HCT116 (cell line): ENCODE data around the gene SMTN. TPM values are rescaled to one million over a fixed set of nuclear protein-coding genes. Genes with fewer than 3 reads are reported as not detected.

Experiments
- ATAC-seq: fragments of 200-7000 bp; cut with Tn5 transposase; 2 replicates; pipeline ENCODE4 v1.9.1; 2020; ENCODE audit warnings: mild to moderate bottlenecking, moderate library complexity
- BruUV-seq: library from RNA; stranded (reverse); fragments of 400-500 nt; replicated peaks from 2 replicates; lab custom pipeline; 2021; lab: Mats Ljungman, UMichigan
- CTCF ChIA-PET: fragments of 300-600 bp; sonication (Branson Sonifier 250); formaldehyde crosslinking; loops from one replicate; lab custom pipeline; 2021; ENCODE audit warnings: antibody characterized with exemption; lab: Charles Lee
- POLR2A ChIA-PET: fragments of 300-600, 350-600 bp; sonication (Branson Sonifier 250); formaldehyde crosslinking; loops from one replicate; lab custom pipeline; 2021; ENCODE audit warnings: antibody characterized with exemption; lab: Charles Lee
- RAD21 ChIA-PET, 2 experiments: fragments of 300-600 bp; sonication (Branson Sonifier 250); formaldehyde crosslinking; loops; one replicate each; lab custom pipeline; 2023; ENCODE audit warnings: low total read pairs in 2 of 2; ENCODE audit not compliant: uncharacterized antibody in 2 of 2, unreplicated experiment in 2 of 2, low non-redundant PET in 1 of 2; lab: Charles Lee
- DNase-seq: peaks from one replicate; pipeline ENCODE4 v3.0.0-alpha.2; 2010; ENCODE audit warnings: low read depth, low spot score
- H2AFZ ChIP-seq: fragments of 200-600 bp; shearing (Covaris generic), sonication (generic); 2 replicates; pipeline ENCODE4 v1.6.1; 2017; ENCODE audit warnings: low read depth, mixed run types, mixed read lengths, antibody characterized with exemption, low read length; ENCODE audit not compliant: poor library complexity, severe bottlenecking
- H3K27ac ChIP-seq: 2 replicates; pipeline ENCODE4 v1.5.1; 2012; ENCODE audit warnings: low read depth, low read length
- H3K27me3 ChIP-seq: fragments of 200-600 bp; sonication (generic); 2 replicates; pipeline ENCODE4 v1.6.1; 2016; ENCODE audit warnings: mixed run types, low read length, mixed read lengths; ENCODE audit not compliant: insufficient read depth
- H3K36me3 ChIP-seq, 2 experiments: fragments of 200-500 bp in 1 of 2; fragments of 200-600 bp in 1 of 2; sonication (Bioruptor generic) in 1 of 2; sonication (generic) in 1 of 2; 2 replicates each; pipeline versions ENCODE4 v1.5.1 to v1.6.1; 2014 to 2016; ENCODE audit warnings: low read length in 2 of 2, inconsistent platforms in 1 of 2, mixed read lengths in 1 of 2, mixed run types in 1 of 2; ENCODE audit not compliant: insufficient read depth in 2 of 2, control insufficient read depth in 1 of 2
- H3K4me1 ChIP-seq, 2 experiments: fragments of 200-600 bp in 1 of 2; sonication (generic) in 1 of 2; 2 replicates each; pipeline versions ENCODE4 v1.5.1 to v1.6.1; 2012 to 2017; ENCODE audit warnings: low read length in 2 of 2, inconsistent platforms in 1 of 2, mild to moderate bottlenecking in 1 of 2, mixed read lengths in 1 of 2, mixed run types in 1 of 2, moderate library complexity in 1 of 2; ENCODE audit not compliant: insufficient read depth in 2 of 2, control insufficient read depth in 1 of 2
- H3K4me2 ChIP-seq: fragments of 200-600 bp; sonication (generic); 2 replicates; pipeline ENCODE4 v1.6.1; 2017; ENCODE audit warnings: mixed run types, low read length, mixed read lengths
- H3K4me3 ChIP-seq, 2 experiments: fragments of 200-600 bp in 1 of 2; sonication (generic) in 1 of 2; replicated peaks in 1 of 2; 2 replicates each; pipeline ENCODE4 v1.5.1; 2011 to 2016; ENCODE audit warnings: low read length in 2 of 2, control low read depth in 1 of 2, low read depth in 1 of 2, mild to moderate bottlenecking in 1 of 2, mixed read lengths in 1 of 2, mixed run types in 1 of 2
- H3K79me2 ChIP-seq: fragments of 200-600 bp; sonication (generic); 2 replicates; pipeline ENCODE4 v1.6.1; 2017; ENCODE audit warnings: mild to moderate bottlenecking, mixed run types, low read length, moderate library complexity, mixed read lengths; ENCODE audit not compliant: insufficient read depth
- H3K9ac ChIP-seq: fragments of 200-600 bp; sonication (generic); 2 replicates; pipeline ENCODE4 v1.6.1; 2016; ENCODE audit warnings: low read length, mixed read lengths
- H3K9me2 ChIP-seq: fragments of 200-600 bp; sonication (generic), shearing (Covaris generic); 2 replicates; pipeline ENCODE4 v1.6.1; 2017; ENCODE audit warnings: mixed run types, mild to moderate bottlenecking, moderate library complexity; ENCODE audit not compliant: insufficient read depth
- H3K9me3 ChIP-seq, 2 experiments: fragments of 200-500 bp in 1 of 2; fragments of 200-600 bp in 1 of 2; sonication (Bioruptor generic) in 1 of 2; sonication (generic) in 1 of 2; 2 replicates each; pipeline ENCODE4 v1.6.1; 2014 to 2017; ENCODE audit warnings: low read length in 2 of 2, mixed read lengths in 2 of 2, inconsistent platforms in 1 of 2, low read depth in 1 of 2, mild to moderate bottlenecking in 1 of 2, mixed run types in 1 of 2, moderate library complexity in 1 of 2; ENCODE audit not compliant: control insufficient read depth in 1 of 2, insufficient read depth in 1 of 2
- H4K20me1 ChIP-seq: fragments of 200-600 bp; sonication (generic), shearing (Covaris generic); 2 replicates; pipeline ENCODE4 v1.6.1; 2017; ENCODE audit warnings: mixed run types, mild to moderate bottlenecking, moderate library complexity; ENCODE audit not compliant: insufficient read depth
- CBX3 ChIP-seq: IDR thresholded peaks from 2 replicates; pipeline ENCODE4 v1.6.1; 2012; ENCODE audit warnings: low read depth
- CEBPB ChIP-seq: IDR thresholded peaks from 2 replicates; pipeline ENCODE4 v1.6.1; 2012; ENCODE audit warnings: low read depth
- EGR1 ChIP-seq: IDR thresholded peaks from 2 replicates; pipeline ENCODE4 v1.6.1; 2012; ENCODE audit warnings: low read depth
- ELF1 ChIP-seq: IDR thresholded peaks from 2 replicates; pipeline ENCODE4 v1.6.1; 2012; ENCODE audit warnings: low read depth, borderline replicate concordance
- EZH2phosphoT487 ChIP-seq: fragments of 200-600 bp; IDR thresholded peaks from 2 replicates; pipeline ENCODE4 v1.6.1; 2018; ENCODE audit warnings: antibody characterized with exemption, borderline replicate concordance
- FOSL1 ChIP-seq: IDR thresholded peaks from 2 replicates; pipeline ENCODE4 v1.6.1; 2012; ENCODE audit warnings: low read depth
- JUND ChIP-seq: IDR thresholded peaks from 2 replicates; pipeline ENCODE4 v1.6.1; 2012
- POLR2A ChIP-seq: IDR thresholded peaks from 2 replicates; pipeline ENCODE4 v1.7.0; 2011; ENCODE audit warnings: borderline replicate concordance; ENCODE audit not compliant: insufficient read depth, insufficient read length; ENCODE audit errors: extremely low read depth
- POLR2AphosphoS5 ChIP-seq: IDR thresholded peaks from 2 replicates; pipeline ENCODE4 v1.6.1; 2011; ENCODE audit warnings: mild to moderate bottlenecking, low read depth, low read length, moderate library complexity
- RAD21 ChIP-seq: IDR thresholded peaks from 2 replicates; pipeline ENCODE4 v1.6.1; 2012; ENCODE audit warnings: low read depth, mild to moderate bottlenecking
- REST ChIP-seq: IDR thresholded peaks from 2 replicates; pipeline ENCODE4 v1.6.1; 2012; ENCODE audit warnings: low read depth
- SIN3A ChIP-seq: IDR thresholded peaks from 2 replicates; pipeline ENCODE4 v1.6.1; 2012; ENCODE audit warnings: low read depth
- SP1 ChIP-seq: IDR thresholded peaks from 2 replicates; pipeline ENCODE4 v1.6.1; 2012; ENCODE audit warnings: low read depth
- TCF7L2 ChIP-seq: IDR thresholded peaks from 2 replicates; pipeline ENCODE4 v1.7.0; 2011; ENCODE audit warnings: borderline replicate concordance, inconsistent platforms; ENCODE audit not compliant: insufficient read depth, insufficient read length; ENCODE audit errors: extremely low read depth
- YY1 ChIP-seq: IDR thresholded peaks from 2 replicates; pipeline ENCODE4 v1.6.1; 2011; ENCODE audit warnings: low read length, low read depth, moderate library complexity, mild to moderate bottlenecking; ENCODE audit not compliant: insufficient replicate concordance; ENCODE audit errors: extremely low read depth
- ZFX ChIP-seq: fragments of 450-650 bp; IDR thresholded peaks from 2 replicates; pipeline ENCODE4 v1.6.1; 2017
- intact Hi-C: fragments of 100-400 bp; cut with micrococcal nuclease; formaldehyde crosslinking; loops from 2 replicates; pipeline ENCODE4 v1.10.0; 2022
- total RNA-seq: library from RNA; stranded (reverse); gene quantifications from one replicate; pipeline ENCODE4 v1.2.1, GENCODE V29; 2021; ENCODE audit not compliant: unreplicated experiment
- TF ChIP-seq, protein P1 (sequence below): IDR thresholded peaks from 2 replicates; pipeline ENCODE4 v1.6.1; 2012

The SMTN gene
- total RNA-seq, 1 experiment from 2014 or later = 148 TPM

DNA sequence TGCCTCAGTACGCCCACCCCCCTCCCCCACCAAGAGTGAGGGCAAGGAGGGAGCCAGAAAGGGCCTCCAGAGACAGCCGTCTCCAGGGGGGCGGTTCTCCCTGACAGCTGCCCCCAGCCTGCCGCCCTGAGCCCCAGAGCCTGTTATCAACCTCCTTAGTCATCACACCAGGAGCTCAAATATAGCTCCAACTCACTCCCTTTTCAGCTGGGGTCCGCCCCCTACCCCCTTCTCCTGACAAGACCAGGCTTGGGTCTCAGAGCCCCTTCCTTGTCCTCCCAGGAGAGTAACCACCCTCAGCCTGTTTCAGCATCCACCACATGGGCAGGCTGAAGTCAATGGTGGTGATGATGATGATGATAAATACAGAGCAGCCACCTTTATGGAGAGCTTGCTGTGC lies 39.1 kb downstream of the SMTN start:
- no peaks in the 10 kb centered on the region for H3K79me2 ChIP-seq
- intact Hi-C loops = no loop called here
- ATAC-seq (no peak), DNase-seq (no peak)
- H3K9me2 ChIP-seq = no peaks in the 10 kb centered on the region
- H2AFZ ChIP-seq = no peak overlapping the region
- H3K9me3 ChIP-seq = no peaks in the 10 kb centered on the region
- no TSS peak for BruUV-seq
- H3K4me3 ChIP-seq = no peak overlapping the region
- no peaks in the 10 kb centered on the region for H4K20me1 ChIP-seq
- ChIA-PET CTCF (interaction anchor here (1.0 to 2.7 kb wide), 2 partner anchors 13 to 30 kb away, joined by 3 to 14 read pairs; partner anchors contain the start of gene SELENOM), POLR2A (no interaction called here), RAD21 (no interaction called here)
- no peaks in the 10 kb centered on the region for H3K36me3 ChIP-seq
- H3K27me3 ChIP-seq = no peaks in the 10 kb centered on the region
- TF ChIP-seq POLR2A (no peak), EZH2phosphoT487 (no peak), YY1 (no peak), SP1 (no peak), REST (no peak), ZFX (no peak), SIN3A (no peak), CEBPB (no peak), EGR1 (no peak), JUND (no peak), FOSL1 (no peak), ELF1 (no peak), RAD21 (no peak), TCF7L2 (no peak), CBX3 (no peak), POLR2AphosphoS5 (no peak)
- TF ChIP-seq, protein P1, sequence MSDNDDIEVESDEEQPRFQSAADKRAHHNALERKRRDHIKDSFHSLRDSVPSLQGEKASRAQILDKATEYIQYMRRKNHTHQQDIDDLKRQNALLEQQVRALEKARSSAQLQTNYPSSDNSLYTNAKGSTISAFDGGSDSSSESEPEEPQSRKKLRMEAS = no peak
- H3K9ac ChIP-seq = no peak overlapping the region
- H3K27ac ChIP-seq = no peak overlapping the region
- H3K4me1 ChIP-seq = peaks cover 9 to 20% of the 10 kb centered on the region in 2 experiments
- no peak overlapping the region for H3K4me2 ChIP-seq
